HepG2 (cell line): ENCODE measurements around the gene SPECC1L. TPM values are rescaled to one million over a fixed set of nuclear protein-coding genes. Genes with fewer than 3 reads are reported as not detected.
A peak's percentile ranks its signal among the peaks of the same experiment; 100 is the strongest.

Source experiments
- DPF2 ChIP-seq: sonication (generic); formaldehyde crosslinking; IDR thresholded peaks from 2 replicates; pipeline ENCODE4 v1.4.0; 2020; ENCODE audit warnings: mild to moderate bottlenecking, low read depth, missing genetic modification reagents, borderline replicate concordance
- HES4 ChIP-seq: sonication (generic); formaldehyde crosslinking; IDR thresholded peaks from 2 replicates; pipeline ENCODE4 v1.9.0; 2021; ENCODE audit warnings: mild to moderate bottlenecking, missing genetic modification reagents, borderline replicate concordance
- HINFP ChIP-seq: sonication (generic); formaldehyde crosslinking; IDR thresholded peaks from 2 replicates; pipeline ENCODE4 v1.4.0; 2020; ENCODE audit warnings: low read depth, mild to moderate bottlenecking, missing genetic modification reagents
- PAWR ChIP-seq: sonication (generic); formaldehyde crosslinking; IDR thresholded peaks from 2 replicates; pipeline ENCODE4 v1.4.0; 2020; ENCODE audit warnings: missing genetic modification reagents, mild to moderate bottlenecking, borderline replicate concordance
- RXRA ChIP-seq: sonication (generic); formaldehyde crosslinking; IDR thresholded peaks from 2 replicates; pipeline ENCODE4 v1.5.1; 2020; ENCODE audit warnings: missing genetic modification reagents
- SOX6 ChIP-seq, 2 experiments: fragments of 450-650 bp in 1 of 2; sonication (generic) in 1 of 2; formaldehyde crosslinking in 1 of 2; IDR thresholded peaks; 2 replicates each; pipeline versions ENCODE4 v1.4.0 to v1.6.1; 2017 to 2020; ENCODE audit warnings: antibody characterized with exemption in 1 of 2, mild to moderate bottlenecking in 1 of 2, missing genetic modification reagents in 1 of 2
- SRF ChIP-seq: IDR thresholded peaks from 2 replicates; pipeline ENCODE4 v1.6.1; 2011; ENCODE audit warnings: mild to moderate bottlenecking, low read depth, low read length, moderate library complexity
- STAG1 ChIP-seq: sonication (generic); formaldehyde crosslinking; IDR thresholded peaks from 2 replicates; pipeline ENCODE4 v1.4.0; 2020; ENCODE audit warnings: missing genetic modification reagents
- TBL1XR1 ChIP-seq: fragments of 150-350 bp; IDR thresholded peaks from 2 replicates; pipeline ENCODE4 v1.6.1; 2014; ENCODE audit warnings: borderline replicate concordance, low read length; ENCODE audit not compliant: partially characterized antibody
- TBX2 ChIP-seq: sonication (generic); formaldehyde crosslinking; IDR thresholded peaks from 2 replicates; pipeline ENCODE4 v1.5.0; 2020; ENCODE audit warnings: missing genetic modification reagents, mild to moderate bottlenecking, borderline replicate concordance
- ZHX1 ChIP-seq: sonication (generic); formaldehyde crosslinking; IDR thresholded peaks from 2 replicates; pipeline ENCODE4 v1.8.1; 2022; ENCODE audit warnings: low read depth, mild to moderate bottlenecking, missing genetic modification reagents
- ZNF101 ChIP-seq: sonication (generic); formaldehyde crosslinking; IDR thresholded peaks from 2 replicates; pipeline ENCODE4 v1.4.0; 2020; ENCODE audit warnings: mild to moderate bottlenecking, low read depth, missing genetic modification reagents, borderline replicate concordance
- ZNF260 ChIP-seq: sonication (generic); formaldehyde crosslinking; IDR thresholded peaks from 2 replicates; pipeline ENCODE4 v1.4.0; 2020; ENCODE audit warnings: missing genetic modification reagents, low read depth, mild to moderate bottlenecking, borderline replicate concordance
- ZNF362 ChIP-seq: sonication (generic); formaldehyde crosslinking; IDR thresholded peaks from 2 replicates; pipeline ENCODE4 v1.4.0; 2020; ENCODE audit warnings: missing genetic modification reagents, mild to moderate bottlenecking, borderline replicate concordance
- ZNF430 ChIP-seq: sonication (generic); formaldehyde crosslinking; IDR thresholded peaks from 2 replicates; pipeline ENCODE4 v1.9.0; 2021; ENCODE audit warnings: mild to moderate bottlenecking, missing genetic modification reagents
- ZNF784 ChIP-seq: sonication (generic); formaldehyde crosslinking; IDR thresholded peaks from 2 replicates; pipeline ENCODE4 v1.5.1; 2020; ENCODE audit warnings: missing genetic modification reagents, mild to moderate bottlenecking, borderline replicate concordance
- ZSCAN9 ChIP-seq: IDR thresholded peaks from 2 replicates; pipeline ENCODE4 v1.6.1; 2016; ENCODE audit warnings: borderline replicate concordance
- polyA plus RNA-seq, 8 experiments: library from polyadenylated mRNA; depleted of rRNA in 3 of 8; stranded (reverse) in 7 of 8; unstranded in 1 of 8; fragments of >200 nt; fragmentation: Illumina TruSeq in 4 of 8; extraction: Trizol in 4 of 8; gene quantifications; 2 replicates each; pipeline versions ENCODE4 v1.2.1 to v1.2.3, GENCODE V29; 2011 to 2016; ENCODE audit warnings: low read depth in 4 of 8, missing spikeins in 1 of 8, mixed read lengths in 1 of 8; ENCODE audit not compliant: insufficient read depth in 1 of 8
- total RNA-seq, 5 experiments: library from RNA; depleted of rRNA; stranded (reverse); fragments of >200 nt; fragmentation: Illumina TruSeq; extraction: Trizol; gene quantifications; 2 replicates each; pipeline ENCODE4 v1.2.3, GENCODE V29; 2016; ENCODE audit warnings: low read depth in 1 of 5
- TF ChIP-seq, protein P1 (sequence below): sonication (generic); formaldehyde crosslinking; IDR thresholded peaks from 2 replicates; pipeline ENCODE4 v1.5.0; 2020; ENCODE audit warnings: missing genetic modification reagents, mild to moderate bottlenecking, borderline replicate concordance
- TF ChIP-seq, protein P2 (sequence below): sonication (generic); formaldehyde crosslinking; IDR thresholded peaks from 2 replicates; pipeline ENCODE4 v1.8.1; 2023; ENCODE audit warnings: mild to moderate bottlenecking, missing genetic modification reagents

The SPECC1L gene
- total and polyA plus RNA-seq, 2 of the 13 experiments (the other 11 are each of a cell fraction or from before 2014, with no cell fraction given) = 14.1 to 30.3 TPM

- TF ChIP-seq HINFP (CRISPR knock-in tag) (0 out of 2 replicates have a peak, but pooled peaks have one; percentile 16), SOX6 (IDR thresholded peaks at IDR 0.05) (no peak), SOX6 (CRISPR knock-in tag; IDR thresholded peaks at IDR 0.05) (peak; percentile 25; the same call in 1 of the 2 replicates), PAWR (CRISPR knock-in tag) (no peak), ZHX1 (CRISPR knock-in tag) (no peak), TBX2 (CRISPR knock-in tag) (0 out of 2 replicates have a peak, but pooled peaks have one; percentile 34), ZNF784 (CRISPR knock-in tag) (no peak), SRF (no peak), ZNF260 (CRISPR knock-in tag) (no peak), ZNF430 (CRISPR knock-in tag) (no peak), STAG1 (peak; percentile 90), ZSCAN9 (CRISPR knock-in tag) (no peak), DPF2 (no peak), ZNF362 (no peak), HES4 (CRISPR knock-in tag) (no peak), ZNF101 (CRISPR knock-in tag) (no peak), RXRA (no peak), TBL1XR1 (no peak)
- TF ChIP-seq, protein P1, sequence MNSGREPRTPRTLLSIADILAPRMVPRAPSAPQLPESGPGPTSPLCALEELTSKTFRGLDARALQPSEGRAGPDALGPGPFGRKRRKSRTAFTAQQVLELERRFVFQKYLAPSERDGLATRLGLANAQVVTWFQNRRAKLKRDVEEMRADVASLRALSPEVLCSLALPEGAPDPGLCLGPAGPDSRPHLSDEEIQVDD (CRISPR knock-in tag) = no peak
- TF ChIP-seq, protein P2, sequence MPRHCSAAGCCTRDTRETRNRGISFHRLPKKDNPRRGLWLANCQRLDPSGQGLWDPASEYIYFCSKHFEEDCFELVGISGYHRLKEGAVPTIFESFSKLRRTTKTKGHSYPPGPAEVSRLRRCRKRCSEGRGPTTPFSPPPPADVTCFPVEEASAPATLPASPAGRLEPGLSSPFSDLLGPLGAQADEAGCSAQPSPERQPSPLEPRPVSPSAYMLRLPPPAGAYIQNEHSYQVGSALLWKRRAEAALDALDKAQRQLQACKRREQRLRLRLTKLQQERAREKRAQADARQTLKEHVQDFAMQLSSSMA (CRISPR knock-in tag) = peak; percentile 35; the same call in 1 of the 2 replicates
Measured at GRCh38 chr22:24421428-24421931, 150.8 kb downstream of the SPECC1L start (continued).
